Prostate gland (tissue), 2 donors: ENCODE results near the gene VPS37B.

ENCODE experiments used
- POLR2A ChIP-seq: fragments of 450-650 bp; IDR thresholded peaks from one replicate; pipeline ENCODE4 v1.6.1; 2016; ENCODE audit warnings: antibody characterized with exemption, mild to moderate bottlenecking
- POLR2AphosphoS5 ChIP-seq: sonication (generic); formaldehyde crosslinking; IDR thresholded peaks from one replicate; pipeline ENCODE4 v1.6.1; 2017; ENCODE audit warnings: antibody characterized with exemption
- TF ChIP-seq, protein P1 (sequence below), 4 experiments: fragments of 200-600 bp in 2 of 4; fragments of 450-650 bp in 2 of 4; sonication (generic) in 2 of 4; IDR thresholded peaks; 1 replicate in 3 of 4; 2 replicates in 1 of 4; pipeline ENCODE4 v1.5.1; 2016 to 2019; ENCODE audit warnings: antibody characterized with exemption in 4 of 4, mild to moderate bottlenecking in 2 of 4, moderate library complexity in 2 of 4

DNA sequence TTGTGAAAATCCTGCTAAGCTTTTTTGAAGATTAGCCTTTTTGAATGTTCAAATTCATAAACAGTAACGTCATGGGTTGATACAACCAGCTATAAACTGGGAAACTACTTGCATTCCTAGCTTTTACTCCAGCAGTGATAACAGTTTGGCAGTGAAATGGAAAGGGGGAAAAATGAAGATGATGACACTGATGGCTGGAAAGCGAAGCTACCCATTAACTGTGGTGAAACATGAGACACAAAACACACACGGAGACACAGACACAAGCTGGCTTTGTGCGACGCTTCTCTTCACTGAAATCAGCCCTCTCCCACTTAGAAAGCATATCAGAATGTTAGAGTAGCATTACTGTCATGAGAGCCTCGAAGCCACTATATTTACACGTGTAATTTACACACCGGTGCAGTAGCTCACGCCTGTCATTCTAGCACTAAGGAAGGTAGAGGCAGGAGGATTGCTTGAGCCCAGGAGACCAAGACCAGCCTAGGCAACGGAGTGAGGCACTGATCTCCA is 15.7 kb downstream of the VPS37B start:
- TF ChIP-seq, protein P1, sequence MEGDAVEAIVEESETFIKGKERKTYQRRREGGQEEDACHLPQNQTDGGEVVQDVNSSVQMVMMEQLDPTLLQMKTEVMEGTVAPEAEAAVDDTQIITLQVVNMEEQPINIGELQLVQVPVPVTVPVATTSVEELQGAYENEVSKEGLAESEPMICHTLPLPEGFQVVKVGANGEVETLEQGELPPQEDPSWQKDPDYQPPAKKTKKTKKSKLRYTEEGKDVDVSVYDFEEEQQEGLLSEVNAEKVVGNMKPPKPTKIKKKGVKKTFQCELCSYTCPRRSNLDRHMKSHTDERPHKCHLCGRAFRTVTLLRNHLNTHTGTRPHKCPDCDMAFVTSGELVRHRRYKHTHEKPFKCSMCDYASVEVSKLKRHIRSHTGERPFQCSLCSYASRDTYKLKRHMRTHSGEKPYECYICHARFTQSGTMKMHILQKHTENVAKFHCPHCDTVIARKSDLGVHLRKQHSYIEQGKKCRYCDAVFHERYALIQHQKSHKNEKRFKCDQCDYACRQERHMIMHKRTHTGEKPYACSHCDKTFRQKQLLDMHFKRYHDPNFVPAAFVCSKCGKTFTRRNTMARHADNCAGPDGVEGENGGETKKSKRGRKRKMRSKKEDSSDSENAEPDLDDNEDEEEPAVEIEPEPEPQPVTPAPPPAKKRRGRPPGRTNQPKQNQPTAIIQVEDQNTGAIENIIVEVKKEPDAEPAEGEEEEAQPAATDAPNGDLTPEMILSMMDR (IDR thresholded peaks at IDR 0.05), result no peak
- no peak for TF ChIP-seq POLR2A
- no peak for TF ChIP-seq POLR2AphosphoS5
